GM10847 (cell line): ENCODE data around the gene MACROH2A1.

Source experiments
- POLR2A ChIP-seq: IDR thresholded peaks from 2 replicates; pipeline ENCODE4 v1.6.1; 2011; ENCODE audit not compliant: insufficient read length; ENCODE audit errors: extremely low read depth

The MACROH2A1 gene

DNA sequence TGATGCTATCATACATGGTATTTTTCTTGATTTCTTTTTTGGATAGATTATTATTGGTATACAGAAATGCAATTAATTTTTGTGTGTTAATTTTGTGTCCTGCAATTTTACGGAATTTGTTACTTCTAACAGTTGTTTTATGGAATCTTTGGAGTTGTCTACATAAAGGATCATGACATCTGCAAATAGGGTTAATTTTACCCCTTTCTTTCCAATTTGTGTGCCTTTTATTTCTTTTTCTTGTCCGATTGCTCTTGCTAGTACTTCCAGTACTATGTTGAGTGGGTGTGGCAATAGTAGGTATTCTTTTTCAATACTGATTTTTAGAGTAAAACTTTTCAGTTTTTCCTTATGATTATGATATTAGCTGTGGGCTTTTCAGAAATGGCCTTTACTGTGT lies 111.5 kb downstream of the MACROH2A1 start:
- TF ChIP-seq POLR2A, result no peak
